Measurements from ENCODE around the gene EHMT1. TPM values are rescaled to one million over a fixed set of nuclear protein-coding genes. Genes with fewer than 3 reads are reported as not detected.

EHMT1 gene
- total and polyA plus RNA-seq, 2 of the 8 experiments (the other 6 are each of a cell fraction or from before 2014, with no cell fraction given) = 95.7 to 163 TPM

DNA sequence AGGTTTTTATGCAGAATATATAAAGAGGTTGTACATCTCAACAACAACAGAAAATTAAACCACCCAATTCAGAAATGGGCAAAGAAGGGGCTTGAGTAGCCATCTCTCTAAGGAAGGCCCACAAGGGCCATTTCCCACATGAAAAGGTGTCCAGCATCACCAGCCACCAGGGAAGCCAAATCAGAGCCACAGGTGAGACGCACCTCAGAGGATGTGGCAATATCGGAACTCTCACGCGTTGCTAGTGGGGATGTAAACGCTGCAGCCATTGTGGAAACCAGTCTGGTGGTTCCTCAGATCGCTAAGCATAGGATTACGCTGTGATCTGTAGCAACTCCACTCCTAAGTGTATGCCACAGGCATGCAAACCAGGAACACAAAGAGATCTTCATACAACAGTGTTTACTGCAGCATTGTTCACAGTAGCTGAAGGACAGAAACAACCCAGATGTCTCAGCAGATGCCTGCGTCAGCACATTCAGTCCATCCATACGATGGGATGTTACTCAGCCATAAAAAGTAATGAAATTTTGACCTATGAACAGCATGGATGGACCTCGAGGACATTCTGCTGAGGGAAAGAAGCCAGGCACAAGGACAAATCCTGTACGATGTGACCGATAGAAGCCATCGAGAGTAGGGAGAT lies 174.5 kb downstream of the EHMT1 start:
- CTCF ChIA-PET (ENCODE audit: partially characterized antibody) = no interaction called here
- H4K20me1 ChIP-seq (replicated peaks in 1 of 2; ENCODE audit: control insufficient read depth in 1 of 2, insufficient read depth in 2 of 2, low read length in 2 of 2) = peaks cover 1 to 2% of the 10 kb centered on the region in 2 experiments
- no peak overlapping the region for H2AFZ ChIP-seq (ENCODE audit: low read length)
- no peak overlapping the region for H2AK5ac ChIP-seq (ENCODE audit: low read depth, low read length)
- H2BK12ac ChIP-seq (ENCODE audit: low read depth, low read length) = no peak overlapping the region
- no peak overlapping the region for H3K9ac ChIP-seq (replicated peaks in 1 of 4; ENCODE audit: extremely low read depth in 1 of 4, low read depth in 3 of 4, low read length in 3 of 4)
- no peak overlapping the region for H3K23ac ChIP-seq (ENCODE audit: insufficient read length)
- no peak overlapping the region for H2BK20ac ChIP-seq (ENCODE audit: low read length)
- H3K79me1 ChIP-seq (ENCODE audit: low read depth, low read length) = no peaks in the 10 kb centered on the region
- WGBS, 2 experiments (ENCODE audit: extremely low coverage in 1 of 2, insufficient coverage in 1 of 2, insufficient read length in 1 of 2, insufficient replicate concordance in 2 of 2, low coverage in 1 of 2, low lambda C conversion rate in 2 of 2, missing lambda C conversion rate in 1 of 2) = 97% methylated on average over 13 of the region's 13 CpGs; no CpG with 5 or more reads in 1 of the 2 experiments
- H3K4ac ChIP-seq (replicated peaks; ENCODE audit: insufficient read length, low read depth, low read length) = no peak overlapping the region
- H4K8ac ChIP-seq (ENCODE audit: extremely low read depth, insufficient read depth, low read length) = no peak overlapping the region
- TF ChIP-seq CBX5 (IDR thresholded peaks at IDR 0.05; ENCODE audit: low read depth, low read length) (no peak), NANOG (IDR thresholded peaks at IDR 0.05; ENCODE audit: insufficient read depth, low read depth, low read length, poor library complexity, severe bottlenecking) (no peak)
- no peaks in the 10 kb centered on the region for H3K27me3 ChIP-seq (replicated peaks in 1 of 4; ENCODE audit: control insufficient read depth in 3 of 4, extremely low read depth in 1 of 4, insufficient read depth in 3 of 4, low read length in 3 of 4)
- H3K4me3 ChIP-seq (ENCODE audit: extremely low read depth in 1 of 4, insufficient read depth in 2 of 4, low read depth in 3 of 4, low read length in 4 of 4) = no peak overlapping the region
- H4K91ac ChIP-seq (replicated peaks; ENCODE audit: insufficient read length, low read length) = no peak overlapping the region
- H3K9me3 ChIP-seq (ENCODE audit: insufficient read depth in 2 of 2, low read depth in 1 of 2, low read length in 1 of 2) = no peaks in the 10 kb centered on the region
- H3K56ac ChIP-seq (replicated peaks; ENCODE audit: insufficient read length, low read depth, low read length) = no peak overlapping the region
- no peak for FAIRE-seq
- no peak overlapping the region for H3K27ac ChIP-seq (ENCODE audit: low read depth, low read length)
- no peaks in the 10 kb centered on the region; a peak in 1 of 4 replicates for H3K79me2 ChIP-seq (ENCODE audit: control insufficient read depth in 1 of 2, insufficient read depth in 2 of 2, low read length in 2 of 2)
- H2BK15ac ChIP-seq (ENCODE audit: low read length) = no peak overlapping the region
- no peak overlapping the region for H3K4me2 ChIP-seq (ENCODE audit: insufficient read depth in 1 of 2, low read depth in 2 of 2, low read length in 2 of 2)
- H2BK120ac ChIP-seq (replicated peaks; ENCODE audit: low read depth, low read length) = no peak overlapping the region
- H3K18ac ChIP-seq (ENCODE audit: extremely low read depth, low read length) = no peak overlapping the region
- POLR2A ChIA-PET (ENCODE audit: partially characterized antibody) = no interaction called here
- no peaks in the 10 kb centered on the region; the same call in 1 of the 2 replicates for H3K23me2 ChIP-seq (ENCODE audit: low read depth, low read length)
- H3K14ac ChIP-seq (ENCODE audit: insufficient read length) = no peak overlapping the region
- H3K4me1 ChIP-seq (replicated peaks in 1 of 4; ENCODE audit: control insufficient read depth in 3 of 4, insufficient read depth in 4 of 4, low read length in 3 of 4) = no peaks in the 10 kb centered on the region
- H4K5ac ChIP-seq (ENCODE audit: insufficient read length, low read depth, low read length) = no peak overlapping the region
- no peak overlapping the region for H2BK5ac ChIP-seq (ENCODE audit: low read depth, low read length)
- peaks cover 13 to 63% (median 44%) of the 10 kb centered on the region in 4 experiments for H3K36me3 ChIP-seq (ENCODE audit: control insufficient read depth in 2 of 4, insufficient read depth in 4 of 4, low read length in 3 of 4)
- DNase-seq (ENCODE audit: low read depth in 1 of 2, low spot score in 2 of 2) = no peak

Data from H1 (cell line).